Astrocyte of the hippocampus (primary cell): ENCODE data around the gene SF3A1.

ENCODE experiments used
- DNase-seq: peaks from one replicate; pipeline ENCODE4 v3.0.0; 2011; ENCODE audit warnings: low read depth, low spot score

Gene SF3A1

GRCh38 chr22:30325065-30325720, 31.5 kb downstream of the SF3A1 start:
- peak; percentile 78 for DNase-seq

- DNase-seq = peak; percentile 75
Measured at GRCh38 chr22:30324014-30324730, 32.5 kb downstream of the SF3A1 start.

- DNase-seq = no peak
Measured at GRCh38 chr22:30323246-30323645, 33.4 kb downstream of the SF3A1 start.

- no peak for DNase-seq
Measured at GRCh38 chr22:30321461-30321860, 35.2 kb downstream of the SF3A1 start.

GRCh38 chr22:30320021-30320556, 36.6 kb downstream of the SF3A1 start:
- no peak for DNase-seq

- DNase-seq = no peak
Measured at GRCh38 chr22:30318799-30319419, 37.8 kb downstream of the SF3A1 start.

- no peak for DNase-seq
Measured at GRCh38 chr22:30317778-30318177, 38.9 kb downstream of the SF3A1 start.

GRCh38 chr22:30315962-30316576, 40.6 kb downstream of the SF3A1 start:
- DNase-seq = no peak

GRCh38 chr22:30314915-30315314, 41.8 kb downstream of the SF3A1 start:
- DNase-seq = peak; percentile 49

GRCh38 chr22:30313527-30314363, 42.9 kb downstream of the SF3A1 start:
- DNase-seq = no peak

GRCh38 chr22:30312053-30312452, 44.6 kb downstream of the SF3A1 start:
- DNase-seq = no peak

GRCh38 chr22:30310881-30311771, 45.6 kb downstream of the SF3A1 start:
- DNase-seq = peak; percentile 83

GRCh38 chr22:30309951-30310741, 46.5 kb downstream of the SF3A1 start:
- peak; percentile 82 for DNase-seq

GRCh38 chr22:30308518-30309230, 48.0 kb downstream of the SF3A1 start:
- DNase-seq = no peak

- no peak for DNase-seq
Measured at GRCh38 chr22:30308093-30308492, 48.6 kb downstream of the SF3A1 start.

GRCh38 chr22:30307041-30307574, 49.6 kb downstream of the SF3A1 start:
- no peak for DNase-seq

GRCh38 chr22:30306627-30307011, 50.1 kb downstream of the SF3A1 start:
- DNase-seq = no peak

GRCh38 chr22:30305906-30306626, 50.6 kb downstream of the SF3A1 start:
- no peak for DNase-seq
